ENCODE results near the gene SRC. TPM values are rescaled to one million over a fixed set of nuclear protein-coding genes. Genes with fewer than 3 reads are reported as not detected.

Gene SRC
- total RNA-seq, 1 experiment from 2014 or later: 42.3 TPM

- intact Hi-C loops (cut with micrococcal nuclease): no loop called here
- ChIA-PET CTCF (no interaction called here), POLR2A (no interaction called here), RAD21 (ENCODE audit: low non-redundant PET in 1 of 2, low total read pairs in 2 of 2, uncharacterized antibody in 2 of 2, unreplicated experiment in 2 of 2) (no interaction called here)
- Histone ChIP-seq H2AFZ (ENCODE audit: low read depth, low read length, poor library complexity, severe bottlenecking) (no peak overlapping the region), H3K79me2 (ENCODE audit: insufficient read depth, low read length) (peaks cover 25% of the 10 kb centered on the region), H3K27me3 (ENCODE audit: insufficient read depth, low read length) (no peaks in the 10 kb centered on the region), H4K20me1 (ENCODE audit: insufficient read depth) (no peaks in the 10 kb centered on the region), H3K36me3 (ENCODE audit: control insufficient read depth in 1 of 2, insufficient read depth in 2 of 2, low read length in 2 of 2) (peaks cover 0 to 8% of the 10 kb centered on the region in 2 experiments; a peak in 3 of 4 replicates), H3K4me3 (replicated peaks in 1 of 2; ENCODE audit: low read depth in 1 of 2, low read length in 2 of 2) (no peak overlapping the region), H3K4me1 (ENCODE audit: control insufficient read depth in 1 of 2, insufficient read depth in 2 of 2, low read length in 2 of 2) (no peaks in the 10 kb centered on the region; a peak in 1 of 4 replicates), H3K9me3 (ENCODE audit: control insufficient read depth in 1 of 2, insufficient read depth in 1 of 2, low read depth in 1 of 2, low read length in 2 of 2) (no peaks in the 10 kb centered on the region), H3K4me2 (ENCODE audit: low read length) (no peak overlapping the region), H3K9ac (ENCODE audit: low read length) (no peak overlapping the region), H3K9me2 (ENCODE audit: insufficient read depth) (no peaks in the 10 kb centered on the region), H3K27ac (ENCODE audit: low read depth, low read length) (no peak overlapping the region)
- no TSS peak for BruUV-seq (replicated peaks)
- TF ChIP-seq ZBTB33 (IDR thresholded peaks at IDR 0.05; ENCODE audit: extremely low read depth, insufficient replicate concordance, low read length) (no peak), ZFX (IDR thresholded peaks at IDR 0.05) (no peak), ZNF274 (IDR thresholded peaks at IDR 0.05; ENCODE audit: low read depth, low read length) (no peak), REST (IDR thresholded peaks at IDR 0.05; ENCODE audit: low read depth) (no peak), FOSL1 (IDR thresholded peaks at IDR 0.05; ENCODE audit: low read depth) (no peak), ATF3 (IDR thresholded peaks at IDR 0.05) (no peak), RAD21 (IDR thresholded peaks at IDR 0.05; ENCODE audit: low read depth) (no peak), EGR1 (IDR thresholded peaks at IDR 0.05; ENCODE audit: low read depth) (no peak), TCF7L2 (IDR thresholded peaks at IDR 0.05; ENCODE audit: borderline replicate concordance, extremely low read depth, insufficient read depth, insufficient read length) (no peak), EZH2phosphoT487 (IDR thresholded peaks at IDR 0.05; ENCODE audit: borderline replicate concordance) (no peak), ELF1 (IDR thresholded peaks at IDR 0.05; ENCODE audit: borderline replicate concordance, low read depth) (no peak), SIN3A (IDR thresholded peaks at IDR 0.05; ENCODE audit: low read depth) (no peak), EZH2 (IDR thresholded peaks at IDR 0.05) (no peak), SRF (IDR thresholded peaks at IDR 0.05; ENCODE audit: low read depth) (no peak), POLR2A (IDR thresholded peaks at IDR 0.05; ENCODE audit: borderline replicate concordance, extremely low read depth, insufficient read depth, insufficient read length) (no peak), YY1 (IDR thresholded peaks at IDR 0.05; ENCODE audit: extremely low read depth, insufficient replicate concordance, low read depth, low read length) (no peak), CTCF (IDR thresholded peaks at IDR 0.05 in 2 of 3, conservative IDR thresholded peaks at IDR 0.05 in 1 of 3; ENCODE audit: borderline replicate concordance in 1 of 3, insufficient read depth in 1 of 3, low read depth in 2 of 3, low read length in 2 of 3) (no peak)
- ATAC-seq (no peak), DNase-seq (ENCODE audit: low read depth, low spot score) (no peak)
Measured at GRCh38 chr20:37316116-37316774, 29.7 kb upstream of the SRC start.

Measured in HCT116 (cell line).